HG02623 (cell line): Measurements from ENCODE around the gene APEX1.

Source experiments
- ATAC-seq: cut with Tn5 transposase; IDR thresholded peaks from one replicate; pipeline ENCODE4 v1.9.1; 2021; ENCODE audit warnings: moderate library complexity; ENCODE audit not compliant: unreplicated experiment

APEX1 gene

GRCh38 chr14:20454516-20455354, at the start of gene APEX1, which contains the start of gene OSGEP:
Gene APEX1, plus strand, starts transcription at chr14:20455226. Its CDS starts 420 bp downstream, at chr14:20455646.
Gene OSGEP, minus strand, starts transcription at chr14:20454812. Its CDS starts 129 bp downstream, at chr14:20454683.
- peak; percentile 89 for ATAC-seq

- no peak for ATAC-seq
Measured at GRCh38 chr14:20409226-20409625, 45.8 kb upstream of the APEX1 start.

- ATAC-seq, result peak; percentile 45
Measured at GRCh38 chr14:20412411-20412810, 42.6 kb upstream of the APEX1 start.

- peak; percentile 67 for ATAC-seq
Measured at GRCh38 chr14:20412876-20413743, 41.9 kb upstream of the APEX1 start, which contains the start of gene TEP1. Gene TEP1, minus strand, starts transcription at chr14:20413501. Its CDS starts 5,062 bp downstream, at chr14:20408439.

- peak; percentile 34 for ATAC-seq
Measured at GRCh38 chr14:20413744-20414082, 41.3 kb upstream of the APEX1 start.

GRCh38 chr14:20415782-20416206, 39.2 kb upstream of the APEX1 start:
- peak; percentile 47 for ATAC-seq

GRCh38 chr14:20416223-20416622, 38.8 kb upstream of the APEX1 start:
- no peak for ATAC-seq

- ATAC-seq, result no peak
Measured at GRCh38 chr14:20417250-20418186, 37.5 kb upstream of the APEX1 start.

GRCh38 chr14:20418501-20418909, 36.5 kb upstream of the APEX1 start:
- no peak for ATAC-seq

GRCh38 chr14:20419419-20419818, 35.6 kb upstream of the APEX1 start:
- no peak for ATAC-seq

- no peak for ATAC-seq
Measured at GRCh38 chr14:20421267-20421666, 33.8 kb upstream of the APEX1 start.

GRCh38 chr14:20422886-20423285, 32.1 kb upstream of the APEX1 start:
- ATAC-seq, result no peak

- no peak for ATAC-seq
Measured at GRCh38 chr14:20424851-20425250, 30.2 kb upstream of the APEX1 start.

GRCh38 chr14:20427231-20428009, 27.6 kb upstream of the APEX1 start:
- ATAC-seq, result peak; percentile 64

GRCh38 chr14:20428010-20428365, 27.0 kb upstream of the APEX1 start:
- ATAC-seq, result peak; percentile 31

- no peak for ATAC-seq
Measured at GRCh38 chr14:20428802-20429201, 26.2 kb upstream of the APEX1 start.

GRCh38 chr14:20429801-20430669, 25.0 kb upstream of the APEX1 start:
- ATAC-seq, result no peak

GRCh38 chr14:20434701-20435581, 20.1 kb upstream of the APEX1 start:
- ATAC-seq, result no peak
